ENCODE measurements around the gene WDR7. TPM values are rescaled to one million over a fixed set of nuclear protein-coding genes. Genes with fewer than 3 reads are reported as not detected.

WDR7 gene
- total and polyA plus RNA-seq, 9 of the 15 experiments (the other 6 are each of a cell fraction or from before 2014, with no cell fraction given) = 1.4 to 9.4 (median 5.3) TPM

DNA sequence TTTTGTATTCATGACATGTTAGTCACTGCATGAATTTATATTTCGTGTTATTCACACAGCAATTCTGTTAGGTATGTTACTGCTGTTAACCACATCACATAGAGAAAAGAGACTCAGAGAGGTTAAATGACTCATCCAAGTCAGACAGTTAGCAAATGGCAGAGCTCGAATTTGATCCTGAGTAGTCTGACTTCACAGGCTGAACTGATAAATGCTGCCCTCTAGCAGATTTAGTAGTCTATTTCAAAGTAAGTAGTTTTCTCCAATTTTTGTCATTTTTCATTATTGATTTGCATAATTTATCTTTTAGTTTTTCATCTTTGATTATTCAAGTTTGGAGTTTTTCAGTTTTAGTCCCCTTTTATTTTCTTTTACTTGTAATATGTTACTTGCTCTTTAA lies 58.3 kb downstream of the WDR7 start:
- no TSS peak for BruUV-seq (replicated peaks)
- ChIA-PET POLR2A (interaction anchor here (0.6 to 0.7 kb wide), 2 partner anchors 12 to 13 kb away, joined by 3 read pairs; no protein-coding TSS in a partner anchor), CTCF (ENCODE audit: low intra/inter-chr PET ratio) (no interaction called here)
- Histone ChIP-seq H3K9me3 (replicated peaks; ENCODE audit: control insufficient read depth, insufficient read depth, low read depth, low read length) (no peaks in the 10 kb centered on the region), H3K4me3 (no peak overlapping the region), H3K36me3 (ENCODE audit: control insufficient read depth, insufficient read depth, low read length) (no peaks in the 10 kb centered on the region), H3K27me3 (ENCODE audit: control insufficient read depth in 2 of 2, insufficient read depth in 2 of 2, low read length in 2 of 2) (no peaks in the 10 kb centered on the region), H2AFZ (ENCODE audit: low read depth, low read length) (no peak overlapping the region), H3K4me1 (replicated peaks in 1 of 2; ENCODE audit: control insufficient read depth in 2 of 2, insufficient read depth in 2 of 2, low read length in 2 of 2) (no peaks in the 10 kb centered on the region), H3K9ac (ENCODE audit: insufficient read depth in 1 of 2, low read depth in 2 of 2, low read length in 2 of 2) (no peak overlapping the region), H4K20me1 (replicated peaks; ENCODE audit: control insufficient read depth, insufficient read depth, low read length) (no peaks in the 10 kb centered on the region), H3K79me2 (ENCODE audit: control insufficient read depth, insufficient read depth, low read length) (no peaks in the 10 kb centered on the region), H3K9me1 (ENCODE audit: control insufficient read depth, insufficient read depth, low read length) (no peaks in the 10 kb centered on the region), H3K4me2 (ENCODE audit: insufficient read depth, low read length) (no peak overlapping the region), H3K27ac (ENCODE audit: extremely low read depth, low read depth, low read length) (no peak overlapping the region)
- intact Hi-C loops (cut with micrococcal nuclease) = no loop called here
- ATAC-seq (peak; percentile 88), FAIRE-seq (peak; percentile 89), DNase-seq (ENCODE audit: extremely low read depth in 1 of 4, low spot score in 3 of 4) (peak; percentile 16 to 59 (median 25))
- in situ Hi-C loops (cut with MboI) = no loop called here
- 0% methylated on average over 2 of the region's 2 CpGs for WGBS (ENCODE audit: insufficient coverage, low coverage, missing lambda C conversion rate)
- TF ChIP-seq HMG20B (CRISPR knock-in tag; IDR thresholded peaks at IDR 0.05) = no peak
- no peak for TF ChIP-seq ZBED1 (IDR thresholded peaks at IDR 0.05)
- TF ChIP-seq, protein P1, sequence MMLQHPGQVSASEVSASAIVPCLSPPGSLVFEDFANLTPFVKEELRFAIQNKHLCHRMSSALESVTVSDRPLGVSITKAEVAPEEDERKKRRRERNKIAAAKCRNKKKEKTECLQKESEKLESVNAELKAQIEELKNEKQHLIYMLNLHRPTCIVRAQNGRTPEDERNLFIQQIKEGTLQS (IDR thresholded peaks at IDR 0.05) = peak; percentile 76
- TF ChIP-seq, protein P1 (CRISPR knock-in tag; conservative IDR thresholded peaks at IDR 0.05) = no peak
- no peak for TF ChIP-seq NCOA2 (IDR thresholded peaks at IDR 0.05; ENCODE audit: partially characterized antibody in 2 of 2)
- TF ChIP-seq XRCC3 (IDR thresholded peaks at IDR 0.05) = no peak
- TF ChIP-seq, protein P2, sequence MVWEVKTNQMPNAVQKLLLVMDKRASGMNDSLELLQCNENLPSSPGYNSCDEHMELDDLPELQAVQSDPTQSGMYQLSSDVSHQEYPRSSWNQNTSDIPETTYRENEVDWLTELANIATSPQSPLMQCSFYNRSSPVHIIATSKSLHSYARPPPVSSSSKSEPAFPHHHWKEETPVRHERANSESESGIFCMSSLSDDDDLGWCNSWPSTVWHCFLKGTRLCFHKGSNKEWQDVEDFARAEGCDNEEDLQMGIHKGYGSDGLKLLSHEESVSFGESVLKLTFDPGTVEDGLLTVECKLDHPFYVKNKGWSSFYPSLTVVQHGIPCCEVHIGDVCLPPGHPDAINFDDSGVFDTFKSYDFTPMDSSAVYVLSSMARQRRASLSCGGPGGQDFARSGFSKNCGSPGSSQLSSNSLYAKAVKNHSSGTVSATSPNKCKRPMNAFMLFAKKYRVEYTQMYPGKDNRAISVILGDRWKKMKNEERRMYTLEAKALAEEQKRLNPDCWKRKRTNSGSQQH (CRISPR knock-in tag; IDR thresholded peaks at IDR 0.05) = no peak
- no peak for TF ChIP-seq BCL6 (CRISPR knock-in tag; IDR thresholded peaks at IDR 0.05)
- no peak for TF ChIP-seq PURB (CRISPR knock-in tag; IDR thresholded peaks at IDR 0.05; ENCODE audit: low read depth)
- TF ChIP-seq ZNF436 (CRISPR knock-in tag; IDR thresholded peaks at IDR 0.05) = no peak
- no peak for TF ChIP-seq EGR1 (conservative IDR thresholded peaks at IDR 0.05)
- TF ChIP-seq U2AF2 (optimal IDR thresholded peaks at IDR 0.05; ENCODE audit: low read depth, low read length) = no peak
- no peak for TF ChIP-seq BRD4 (IDR thresholded peaks at IDR 0.05)
- TF ChIP-seq, protein P3, sequence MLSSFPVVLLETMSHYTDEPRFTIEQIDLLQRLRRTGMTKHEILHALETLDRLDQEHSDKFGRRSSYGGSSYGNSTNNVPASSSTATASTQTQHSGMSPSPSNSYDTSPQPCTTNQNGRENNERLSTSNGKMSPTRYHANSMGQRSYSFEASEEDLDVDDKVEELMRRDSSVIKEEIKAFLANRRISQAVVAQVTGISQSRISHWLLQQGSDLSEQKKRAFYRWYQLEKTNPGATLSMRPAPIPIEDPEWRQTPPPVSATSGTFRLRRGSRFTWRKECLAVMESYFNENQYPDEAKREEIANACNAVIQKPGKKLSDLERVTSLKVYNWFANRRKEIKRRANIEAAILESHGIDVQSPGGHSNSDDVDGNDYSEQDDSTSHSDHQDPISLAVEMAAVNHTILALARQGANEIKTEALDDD (IDR thresholded peaks at IDR 0.05) = 0 out of 2 replicates have a peak, but pooled peaks have one; percentile 50
- no peak for TF ChIP-seq ZNF133 (CRISPR knock-in tag; IDR thresholded peaks at IDR 0.05)
- no peak for TF ChIP-seq KLF6 (CRISPR knock-in tag; IDR thresholded peaks at IDR 0.05; ENCODE audit: borderline replicate concordance)
- peak; percentile 87 for TF ChIP-seq JUND (IDR thresholded peaks at IDR 0.05; ENCODE audit: borderline replicate concordance, low read depth, low read length)
- TF ChIP-seq JUND (tag; IDR thresholded peaks at IDR 0.05; ENCODE audit: borderline replicate concordance, low read depth, low read length) = peak; percentile 75; the same call in 2 of the 3 replicates
- peak; percentile 82 for TF ChIP-seq FOSL1 (tag; conservative IDR thresholded peaks at IDR 0.05)
- TF ChIP-seq, protein P4, sequence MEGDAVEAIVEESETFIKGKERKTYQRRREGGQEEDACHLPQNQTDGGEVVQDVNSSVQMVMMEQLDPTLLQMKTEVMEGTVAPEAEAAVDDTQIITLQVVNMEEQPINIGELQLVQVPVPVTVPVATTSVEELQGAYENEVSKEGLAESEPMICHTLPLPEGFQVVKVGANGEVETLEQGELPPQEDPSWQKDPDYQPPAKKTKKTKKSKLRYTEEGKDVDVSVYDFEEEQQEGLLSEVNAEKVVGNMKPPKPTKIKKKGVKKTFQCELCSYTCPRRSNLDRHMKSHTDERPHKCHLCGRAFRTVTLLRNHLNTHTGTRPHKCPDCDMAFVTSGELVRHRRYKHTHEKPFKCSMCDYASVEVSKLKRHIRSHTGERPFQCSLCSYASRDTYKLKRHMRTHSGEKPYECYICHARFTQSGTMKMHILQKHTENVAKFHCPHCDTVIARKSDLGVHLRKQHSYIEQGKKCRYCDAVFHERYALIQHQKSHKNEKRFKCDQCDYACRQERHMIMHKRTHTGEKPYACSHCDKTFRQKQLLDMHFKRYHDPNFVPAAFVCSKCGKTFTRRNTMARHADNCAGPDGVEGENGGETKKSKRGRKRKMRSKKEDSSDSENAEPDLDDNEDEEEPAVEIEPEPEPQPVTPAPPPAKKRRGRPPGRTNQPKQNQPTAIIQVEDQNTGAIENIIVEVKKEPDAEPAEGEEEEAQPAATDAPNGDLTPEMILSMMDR (IDR thresholded peaks at IDR 0.05 in 2 of 3, conservative IDR thresholded peaks at IDR 0.05 in 1 of 3; ENCODE audit: insufficient read depth in 2 of 3, low read depth in 1 of 3, low read length in 3 of 3) = peak; percentile 21 to 51 (median 35); a peak in 3 of 6 replicates

All from K562 (cell line).